MCF 10A (cell line): Measurements from ENCODE around the gene WNT7B. TPM values are rescaled to one million over a fixed set of nuclear protein-coding genes. Genes with fewer than 3 reads are reported as not detected.
A peak's percentile ranks its signal among the peaks of the same experiment; 100 is the strongest.
"Not testable (repeated sequence)": the region's sequence is repeated elsewhere in the genome, so short reads cannot be mapped to it uniquely, and the experiment has no call there.

Source experiments
- BruUV-seq: library from RNA; stranded (reverse); fragments of 400-500 nt; replicated peaks from 2 replicates; lab custom pipeline; 2021; lab: Mats Ljungman, UMichigan
- CTCF ChIA-PET: fragments of 300-600 bp; sonication (Branson Sonifier 250); formaldehyde crosslinking; extraction: SDS; loops from one replicate; lab custom pipeline; 2021; ENCODE audit warnings: antibody characterized with exemption, inconsistent platforms; lab: Yijun Ruan, JAX
- POLR2A ChIA-PET: fragments of 300-600, 350-650 bp; sonication (Branson Sonifier 250); formaldehyde crosslinking; extraction: SDS; loops from one replicate; lab custom pipeline; 2020; ENCODE audit warnings: antibody characterized with exemption, inconsistent platforms; lab: Yijun Ruan, JAX
- DNase-seq: peaks from one replicate; pipeline ENCODE4 v3.0.0-alpha.2; 2018; ENCODE audit not compliant: unreplicated experiment
- H3K27ac Mint-ChIP-seq: one replicate; pipeline ENCODE4 v1.8.0; 2022; ENCODE audit warnings: mild to moderate bottlenecking, low read depth, mixed read lengths; ENCODE audit not compliant: unreplicated experiment
- H3K27me3 Mint-ChIP-seq: one replicate; pipeline ENCODE4 v1.8.0; 2022; ENCODE audit warnings: mixed read lengths; ENCODE audit not compliant: insufficient read depth, unreplicated experiment
- H3K36me3 Mint-ChIP-seq: one replicate; pipeline ENCODE4 v1.8.0; 2022; ENCODE audit warnings: mild to moderate bottlenecking, moderate library complexity, mixed read lengths; ENCODE audit not compliant: insufficient read depth, unreplicated experiment
- H3K4me1 Mint-ChIP-seq: one replicate; pipeline ENCODE4 v1.8.0; 2022; ENCODE audit warnings: mixed read lengths; ENCODE audit not compliant: insufficient read depth, unreplicated experiment
- H3K4me3 Mint-ChIP-seq: one replicate; pipeline ENCODE4 v1.8.0; 2022; ENCODE audit warnings: mild to moderate bottlenecking, moderate library complexity, mixed read lengths; ENCODE audit not compliant: unreplicated experiment
- H3K9me3 Mint-ChIP-seq: one replicate; pipeline ENCODE4 v1.8.0; 2022; ENCODE audit warnings: mixed read lengths; ENCODE audit not compliant: unreplicated experiment
- CTCF ChIP-seq: fragments of 200-600 bp; IDR thresholded peaks from one replicate; pipeline ENCODE4 v1.8.0; 2022; ENCODE audit warnings: antibody characterized with exemption, mild to moderate bottlenecking; ENCODE audit not compliant: unreplicated experiment
- intact Hi-C: fragments of 100-400 bp; cut with micrococcal nuclease; formaldehyde crosslinking; loops from 2 replicates; pipeline ENCODE4 v1.14.1; 2022
- total RNA-seq: library from RNA; stranded (reverse); gene quantifications from 2 replicates; pipeline ENCODE4 v1.2.3, GENCODE V29; 2022

The WNT7B gene
- total RNA-seq, 1 experiment from 2014 or later = 0.28 TPM

- Mint-ChIP-seq H3K4me1 (peaks cover 16% of the 10 kb centered on the region), H3K4me3 (peak overlapping the region; percentile 54), H3K27me3 (no peaks in the 10 kb centered on the region), H3K9me3 (no peaks in the 10 kb centered on the region), H3K27ac (peak overlapping the region; percentile 91), H3K36me3 (peaks cover 8% of the 10 kb centered on the region)
- CTCF ChIA-PET = interaction anchor here (0.6 to 4.9 kb wide), 57 partner anchors 8 to 1026 kb away, joined by 3 to 56 read pairs (median 5); partner anchors contain the start of gene TRMU
- POLR2A ChIA-PET = interaction anchor here (0.6 to 14.6 kb wide), 27 partner anchors 8 to 844 kb away, joined by 3 to 533 read pairs (median 6); partner anchors contain the start of genes CDPF1, GTSE1, NUP50 and TRMU
- TSS peak; percentile 81 for BruUV-seq
- DNase-seq = peak; percentile 96
- intact Hi-C loops = loop anchor here (2.0 to 5.0 kb wide), 3 partner anchors 64 to 540 kb away; no protein-coding TSS in a partner anchor
- TF ChIP-seq CTCF = no peak
Measured at GRCh38 chr22:46007003-46007847, 30.3 kb upstream of the WNT7B start.

GRCh38 chr22:46006379-46007002 is 29.5 kb upstream of the WNT7B start:
- peak; percentile 79 for TF ChIP-seq CTCF
- Mint-ChIP-seq H3K4me1 (peaks cover 16% of the 10 kb centered on the region), H3K9me3 (no peaks in the 10 kb centered on the region), H3K27ac (peak overlapping the region; percentile 91), H3K4me3 (peak overlapping the region; percentile 54), H3K27me3 (no peaks in the 10 kb centered on the region), H3K36me3 (peaks cover 8% of the 10 kb centered on the region)
- BruUV-seq = no TSS peak
- peak; percentile 91 for DNase-seq
- intact Hi-C loops = loop anchor here (1.0 to 5.0 kb wide), 5 partner anchors 64 to 541 kb away; no protein-coding TSS in a partner anchor
- ChIA-PET CTCF (interaction anchor here (0.6 to 4.9 kb wide), 56 partner anchors 9 to 1026 kb away, joined by 3 to 56 read pairs (median 5); partner anchors contain the start of genes GTSE1 and TRMU), POLR2A (interaction anchor here (0.7 to 14.6 kb wide), 20 partner anchors 9 to 843 kb away, joined by 3 to 533 read pairs (median 12); partner anchors contain the start of genes CDPF1, NUP50, TRMU and TTC38)

GRCh38 chr22:46005116-46005705 is 28.2 kb upstream of the WNT7B start:
- H3K36me3 Mint-ChIP-seq = not testable (repeated sequence)
- H3K4me1 Mint-ChIP-seq = peaks cover 16% of the 10 kb centered on the region

More at GRCh38 chr22:46005116-46005705, 28.2 kb upstream of the WNT7B start:
- BruUV-seq, H3K4me3 Mint-ChIP-seq, DNase-seq, H3K27ac Mint-ChIP-seq, H3K27me3 Mint-ChIP-seq, H3K9me3 Mint-ChIP-seq: not testable (repeated sequence)
- intact Hi-C loops = loop anchor here (5.0 kb wide), 1 partner anchor 542 kb away; no protein-coding TSS in a partner anchor
- POLR2A ChIA-PET = interaction anchor here (0.6 to 14.6 kb wide), 8 partner anchors 21 to 245 kb away, joined by 4 to 533 read pairs (median 20); partner anchors contain the start of gene CDPF1
- CTCF ChIA-PET = interaction anchor here (0.6 to 4.9 kb wide), 29 partner anchors 10 to 388 kb away, joined by 3 to 56 read pairs (median 6); partner anchors contain the start of gene GTSE1
